DMS114 treated with DMSO at 0.1 percent for 48 hours (cell line): ENCODE measurements around the gene KAT8.

Experiments used
- DNase-seq: peaks from one replicate; lab custom pipeline; 2025; ENCODE audit not compliant: unreplicated experiment; lab: John Stamatoyannopoulos, UW

Gene KAT8

GRCh38 chr16:31106509-31107464 is 10.7 kb upstream of the KAT8 start:
- DNase-seq = no peak

- no peak for DNase-seq
Observed at GRCh38 chr16:31107465-31107867, 10.0 kb upstream of the KAT8 start.

- peak; percentile 67 for DNase-seq
Observed at GRCh38 chr16:31108035-31108793, 9.2 kb upstream of the KAT8 start, which contains the start of gene BCKDK. TSS of gene BCKDK (plus strand) at chr16:31108386. CDS start at chr16:31109224, 838 bp downstream.

GRCh38 chr16:31108794-31109558 is 8.5 kb upstream of the KAT8 start:
- no peak for DNase-seq

GRCh38 chr16:31109622-31110021 is 7.8 kb upstream of the KAT8 start:
- no peak for DNase-seq

- no peak for DNase-seq
Observed at GRCh38 chr16:31110106-31111034, 7.1 kb upstream of the KAT8 start.

- no peak for DNase-seq
Observed at GRCh38 chr16:31111881-31112466, 5.5 kb upstream of the KAT8 start.

GRCh38 chr16:31112711-31113110 is 4.8 kb upstream of the KAT8 start:
- DNase-seq = no peak

- no peak for DNase-seq
Observed at GRCh38 chr16:31113121-31114120, 4.0 kb upstream of the KAT8 start.

- DNase-seq = no peak
Observed at GRCh38 chr16:31114468-31114867, 3.0 kb upstream of the KAT8 start.

GRCh38 chr16:31118223-31119155 is 1.0 kb downstream of the KAT8 start:
- no peak for DNase-seq

GRCh38 chr16:31120129-31120528 is 2.7 kb downstream of the KAT8 start:
- DNase-seq = no peak

GRCh38 chr16:31125844-31126243 is 8.4 kb downstream of the KAT8 start:
- no peak for DNase-seq

GRCh38 chr16:31127182-31127581 is 9.7 kb downstream of the KAT8 start:
- no peak for DNase-seq

GRCh38 chr16:31128711-31129567 is 11.5 kb downstream of the KAT8 start:
- no peak for DNase-seq

- no peak for DNase-seq
Observed at GRCh38 chr16:31129568-31130335, 12.3 kb downstream of the KAT8 start.
